WTC11 (cell line): ENCODE results near the gene SERPINE2. TPM values are rescaled to one million over a fixed set of nuclear protein-coding genes. Genes with fewer than 3 reads are reported as not detected.

Experiments used
- ATAC-seq: fragments of 200-7000 bp; cut with Tn5 transposase; 2 replicates; pipeline ENCODE4 v1.10.0; 2021; ENCODE audit warnings: mild to moderate bottlenecking, moderate library complexity
- CTCF ChIA-PET: fragments of 300-600 bp; sonication (Branson Sonifier 250); formaldehyde crosslinking; loops from one replicate; lab custom pipeline; 2021; ENCODE audit warnings: antibody characterized with exemption; lab: Charles Lee
- POLR2A ChIA-PET: fragments of 350-600 bp; sonication (Branson Sonifier 250); formaldehyde crosslinking; loops from one replicate; lab custom pipeline; 2021; ENCODE audit warnings: antibody characterized with exemption; lab: Charles Lee
- DNase-seq: peaks from one replicate; pipeline ENCODE4 v3.0.0; 2021; ENCODE audit warnings: low spot score
- H3K27ac Mint-ChIP-seq: 2 replicates; pipeline ENCODE4 v1.8.0; 2021; ENCODE audit warnings: mixed read lengths
- H3K27me3 Mint-ChIP-seq: 2 replicates; pipeline ENCODE4 v1.8.0; 2021; ENCODE audit warnings: low read depth, mild to moderate bottlenecking, moderate library complexity, mixed read lengths
- H3K36me3 Mint-ChIP-seq: 2 replicates; pipeline ENCODE4 v1.8.0; 2021; ENCODE audit warnings: mixed read lengths
- H3K4me1 Mint-ChIP-seq: 2 replicates; pipeline ENCODE4 v1.8.0; 2022; ENCODE audit warnings: mixed read lengths
- H3K4me3 Mint-ChIP-seq: 2 replicates; pipeline ENCODE4 v1.8.0; 2021; ENCODE audit warnings: mild to moderate bottlenecking, moderate library complexity, mixed read lengths
- H3K9me3 Mint-ChIP-seq: 2 replicates; pipeline ENCODE4 v1.8.0; 2021; ENCODE audit warnings: mixed read lengths
- AFF4 ChIP-seq: sonication (generic); formaldehyde crosslinking; IDR thresholded peaks from 2 replicates; pipeline ENCODE4 v1.8.1; 2023; ENCODE audit warnings: mild to moderate bottlenecking, missing genetic modification reagents, borderline replicate concordance
- ATF2 ChIP-seq: sonication (generic); formaldehyde crosslinking; IDR thresholded peaks from 2 replicates; pipeline ENCODE4 v1.8.1; 2022; ENCODE audit warnings: low read depth, missing genetic modification reagents, borderline replicate concordance
- ELF4 ChIP-seq: sonication (generic); formaldehyde crosslinking; IDR thresholded peaks from 2 replicates; pipeline ENCODE4 v1.8.1; 2022; ENCODE audit warnings: low read depth, mild to moderate bottlenecking, moderate library complexity, missing genetic modification reagents
- GABPB1 ChIP-seq: sonication (generic); formaldehyde crosslinking; IDR thresholded peaks from 2 replicates; pipeline ENCODE4 v1.8.1; 2023; ENCODE audit warnings: mild to moderate bottlenecking, missing genetic modification reagents
- HMGA2 ChIP-seq: fragments of 250-450 bp; sonication (Bioruptor Pico); IDR thresholded peaks from 2 replicates; pipeline ENCODE4 v1.4.0; 2021; ENCODE audit warnings: mild to moderate bottlenecking, moderate library complexity
- HMGXB4 ChIP-seq: sonication (generic); formaldehyde crosslinking; IDR thresholded peaks from 2 replicates; pipeline ENCODE4 v1.8.1; 2023; ENCODE audit warnings: mild to moderate bottlenecking, moderate library complexity, missing genetic modification reagents
- MYBL2 ChIP-seq: sonication (generic); formaldehyde crosslinking; IDR thresholded peaks from 2 replicates; pipeline ENCODE4 v1.8.1; 2023; ENCODE audit warnings: mild to moderate bottlenecking, moderate library complexity, missing genetic modification reagents
- RELA ChIP-seq: sonication (generic); formaldehyde crosslinking; IDR thresholded peaks from 2 replicates; pipeline ENCODE4 v1.8.1; 2022; ENCODE audit warnings: missing genetic modification reagents, mild to moderate bottlenecking, borderline replicate concordance
- TCF7 ChIP-seq: sonication (generic); formaldehyde crosslinking; IDR thresholded peaks from 2 replicates; pipeline ENCODE4 v1.8.0; 2022; ENCODE audit warnings: mild to moderate bottlenecking, low read depth, missing genetic modification reagents, moderate library complexity
- TP53 ChIP-seq: sonication (generic); formaldehyde crosslinking; IDR thresholded peaks from 2 replicates; pipeline ENCODE4 v1.8.1; 2023; ENCODE audit warnings: mild to moderate bottlenecking, missing genetic modification reagents
- USF1 ChIP-seq: sonication (generic); formaldehyde crosslinking; IDR thresholded peaks from 2 replicates; pipeline ENCODE4 v1.8.0; 2022; ENCODE audit warnings: mild to moderate bottlenecking, missing genetic modification reagents
- ZNF121 ChIP-seq: sonication (generic); formaldehyde crosslinking; IDR thresholded peaks from 2 replicates; pipeline ENCODE4 v1.8.0; 2023; ENCODE audit warnings: missing genetic modification reagents
- total RNA-seq: library from RNA; stranded (reverse); gene quantifications from 3 replicates; pipeline ENCODE4 v1.2.3, GENCODE V29; 2021
- TF ChIP-seq, protein P1 (sequence below): sonication (generic); formaldehyde crosslinking; IDR thresholded peaks from 2 replicates; pipeline ENCODE4 v1.8.1; 2023; ENCODE audit warnings: mild to moderate bottlenecking, missing genetic modification reagents, moderate library complexity
- TF ChIP-seq, protein P2 (sequence below): fragments of 250-450 bp; sonication (Bioruptor Pico); IDR thresholded peaks from 2 replicates; pipeline ENCODE4 v2.1.2; 2022; ENCODE audit warnings: mild to moderate bottlenecking, moderate library complexity
- TF ChIP-seq, protein P3 (sequence below): fragments of 250-450 bp; sonication (Bioruptor Pico); IDR thresholded peaks from 2 replicates; pipeline ENCODE4 v1.9.0; 2021; ENCODE audit warnings: mild to moderate bottlenecking, borderline replicate concordance
- TF ChIP-seq, protein P4 (sequence below): sonication (generic); formaldehyde crosslinking; IDR thresholded peaks from 2 replicates; pipeline ENCODE4 v1.8.1; 2022; ENCODE audit warnings: mild to moderate bottlenecking, missing genetic modification reagents, moderate library complexity, borderline replicate concordance

SERPINE2 gene
- total RNA-seq, 1 experiment from 2014 or later = 60.4 TPM

- TF ChIP-seq GABPB1 (CRISPR knock-in tag) (peak; percentile 81), TCF7 (CRISPR knock-in tag) (no peak)
- TF ChIP-seq, protein P1, sequence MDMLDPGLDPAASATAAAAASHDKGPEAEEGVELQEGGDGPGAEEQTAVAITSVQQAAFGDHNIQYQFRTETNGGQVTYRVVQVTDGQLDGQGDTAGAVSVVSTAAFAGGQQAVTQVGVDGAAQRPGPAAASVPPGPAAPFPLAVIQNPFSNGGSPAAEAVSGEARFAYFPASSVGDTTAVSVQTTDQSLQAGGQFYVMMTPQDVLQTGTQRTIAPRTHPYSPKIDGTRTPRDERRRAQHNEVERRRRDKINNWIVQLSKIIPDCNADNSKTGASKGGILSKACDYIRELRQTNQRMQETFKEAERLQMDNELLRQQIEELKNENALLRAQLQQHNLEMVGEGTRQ = peak; percentile 47; the same call in 1 of the 2 replicates
- Mint-ChIP-seq H3K9me3 (peaks cover 21% of the 10 kb centered on the region), H3K36me3 (peaks cover 27% of the 10 kb centered on the region), H3K4me1 (peaks cover 48% of the 10 kb centered on the region), H3K4me3 (no peak overlapping the region), H3K27me3 (no peaks in the 10 kb centered on the region), H3K27ac (peak overlapping the region; percentile 91)
- ChIA-PET POLR2A (no interaction called here), CTCF (no interaction called here)
- DNase-seq = no peak
- ATAC-seq = peak; percentile 54
Measured at GRCh38 chr2:223930103-223930976, 108.7 kb downstream of the SERPINE2 start.

GRCh38 chr2:223929571-223930102, 109.4 kb downstream of the SERPINE2 start:
- CTCF ChIA-PET = interaction anchor here (0.6 kb wide), 1 partner anchor 89 kb away, joined by 3 read pairs; no protein-coding TSS in a partner anchor
- peak overlapping the region; percentile 91 for H3K27ac Mint-ChIP-seq
- POLR2A ChIA-PET = no interaction called here
- TF ChIP-seq RELA (CRISPR knock-in tag) = no peak
- TF ChIP-seq HMGA2 (CRISPR knock-in tag) = no peak
- no peak for TF ChIP-seq ATF2
- no peak for TF ChIP-seq ZNF121
- TF ChIP-seq, protein P2, sequence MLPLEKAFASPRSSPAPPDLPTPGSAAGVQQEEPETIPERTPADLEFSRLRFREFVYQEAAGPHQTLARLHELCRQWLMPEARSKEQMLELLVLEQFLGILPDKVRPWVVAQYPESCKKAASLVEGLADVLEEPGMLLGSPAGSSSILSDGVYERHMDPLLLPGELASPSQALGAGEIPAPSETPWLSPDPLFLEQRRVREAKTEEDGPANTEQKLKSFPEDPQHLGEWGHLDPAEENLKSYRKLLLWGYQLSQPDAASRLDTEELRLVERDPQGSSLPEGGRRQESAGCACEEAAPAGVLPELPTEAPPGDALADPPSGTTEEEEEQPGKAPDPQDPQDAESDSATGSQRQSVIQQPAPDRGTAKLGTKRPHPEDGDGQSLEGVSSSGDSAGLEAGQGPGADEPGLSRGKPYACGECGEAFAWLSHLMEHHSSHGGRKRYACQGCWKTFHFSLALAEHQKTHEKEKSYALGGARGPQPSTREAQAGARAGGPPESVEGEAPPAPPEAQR = no peak
- TF ChIP-seq, protein P3, sequence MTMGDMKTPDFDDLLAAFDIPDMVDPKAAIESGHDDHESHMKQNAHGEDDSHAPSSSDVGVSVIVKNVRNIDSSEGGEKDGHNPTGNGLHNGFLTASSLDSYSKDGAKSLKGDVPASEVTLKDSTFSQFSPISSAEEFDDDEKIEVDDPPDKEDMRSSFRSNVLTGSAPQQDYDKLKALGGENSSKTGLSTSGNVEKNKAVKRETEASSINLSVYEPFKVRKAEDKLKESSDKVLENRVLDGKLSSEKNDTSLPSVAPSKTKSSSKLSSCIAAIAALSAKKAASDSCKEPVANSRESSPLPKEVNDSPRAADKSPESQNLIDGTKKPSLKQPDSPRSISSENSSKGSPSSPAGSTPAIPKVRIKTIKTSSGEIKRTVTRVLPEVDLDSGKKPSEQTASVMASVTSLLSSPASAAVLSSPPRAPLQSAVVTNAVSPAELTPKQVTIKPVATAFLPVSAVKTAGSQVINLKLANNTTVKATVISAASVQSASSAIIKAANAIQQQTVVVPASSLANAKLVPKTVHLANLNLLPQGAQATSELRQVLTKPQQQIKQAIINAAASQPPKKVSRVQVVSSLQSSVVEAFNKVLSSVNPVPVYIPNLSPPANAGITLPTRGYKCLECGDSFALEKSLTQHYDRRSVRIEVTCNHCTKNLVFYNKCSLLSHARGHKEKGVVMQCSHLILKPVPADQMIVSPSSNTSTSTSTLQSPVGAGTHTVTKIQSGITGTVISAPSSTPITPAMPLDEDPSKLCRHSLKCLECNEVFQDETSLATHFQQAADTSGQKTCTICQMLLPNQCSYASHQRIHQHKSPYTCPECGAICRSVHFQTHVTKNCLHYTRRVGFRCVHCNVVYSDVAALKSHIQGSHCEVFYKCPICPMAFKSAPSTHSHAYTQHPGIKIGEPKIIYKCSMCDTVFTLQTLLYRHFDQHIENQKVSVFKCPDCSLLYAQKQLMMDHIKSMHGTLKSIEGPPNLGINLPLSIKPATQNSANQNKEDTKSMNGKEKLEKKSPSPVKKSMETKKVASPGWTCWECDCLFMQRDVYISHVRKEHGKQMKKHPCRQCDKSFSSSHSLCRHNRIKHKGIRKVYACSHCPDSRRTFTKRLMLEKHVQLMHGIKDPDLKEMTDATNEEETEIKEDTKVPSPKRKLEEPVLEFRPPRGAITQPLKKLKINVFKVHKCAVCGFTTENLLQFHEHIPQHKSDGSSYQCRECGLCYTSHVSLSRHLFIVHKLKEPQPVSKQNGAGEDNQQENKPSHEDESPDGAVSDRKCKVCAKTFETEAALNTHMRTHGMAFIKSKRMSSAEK (CRISPR knock-in tag) = no peak
- TF ChIP-seq TP53 (CRISPR knock-in tag) = no peak
- TF ChIP-seq USF1 (CRISPR knock-in tag) = no peak
- no peak for TF ChIP-seq HMGXB4 (CRISPR knock-in tag)
- no peak for TF ChIP-seq MYBL2 (CRISPR knock-in tag)
- TF ChIP-seq, protein P4, sequence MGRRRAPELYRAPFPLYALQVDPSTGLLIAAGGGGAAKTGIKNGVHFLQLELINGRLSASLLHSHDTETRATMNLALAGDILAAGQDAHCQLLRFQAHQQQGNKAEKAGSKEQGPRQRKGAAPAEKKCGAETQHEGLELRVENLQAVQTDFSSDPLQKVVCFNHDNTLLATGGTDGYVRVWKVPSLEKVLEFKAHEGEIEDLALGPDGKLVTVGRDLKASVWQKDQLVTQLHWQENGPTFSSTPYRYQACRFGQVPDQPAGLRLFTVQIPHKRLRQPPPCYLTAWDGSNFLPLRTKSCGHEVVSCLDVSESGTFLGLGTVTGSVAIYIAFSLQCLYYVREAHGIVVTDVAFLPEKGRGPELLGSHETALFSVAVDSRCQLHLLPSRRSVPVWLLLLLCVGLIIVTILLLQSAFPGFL (CRISPR knock-in tag) = no peak
- no peak for TF ChIP-seq AFF4 (CRISPR knock-in tag)
- TF ChIP-seq ELF4 (CRISPR knock-in tag) = no peak

More at GRCh38 chr2:223929571-223930102, 109.4 kb downstream of the SERPINE2 start:
- ATAC-seq = no peak
- no peaks in the 10 kb centered on the region for H3K27me3 Mint-ChIP-seq
- peaks cover 22% of the 10 kb centered on the region for H3K9me3 Mint-ChIP-seq
- peaks cover 32% of the 10 kb centered on the region for H3K36me3 Mint-ChIP-seq
- no peak overlapping the region for H3K4me3 Mint-ChIP-seq
- peaks cover 41% of the 10 kb centered on the region for H3K4me1 Mint-ChIP-seq
- DNase-seq = no peak
